NCI-H2107 (cell line): Measurements from ENCODE around the gene EPO.
A peak's percentile ranks its signal among the peaks of the same experiment; 100 is the strongest.
"Not testable (repeated sequence)": the region's sequence is repeated elsewhere in the genome, so short reads cannot be mapped to it uniquely, and the experiment has no call there.

Source experiments
- DNase-seq: peaks from one replicate; lab custom pipeline; 2025; lab: John Stamatoyannopoulos, UW

Gene EPO

GRCh38 chr7:100682991-100683658 lies 37.1 kb upstream of the EPO start:
- DNase-seq, result no peak

GRCh38 chr7:100683659-100684533 lies 36.4 kb upstream of the EPO start:
- no peak for DNase-seq

- DNase-seq, result no peak
Measured at GRCh38 chr7:100684534-100685042, 35.7 kb upstream of the EPO start.

GRCh38 chr7:100685049-100685605 lies 35.1 kb upstream of the EPO start:
- DNase-seq, result no peak

- no peak for DNase-seq
Measured at GRCh38 chr7:100685631-100686145, 34.6 kb upstream of the EPO start.

GRCh38 chr7:100686201-100686821 lies 34.0 kb upstream of the EPO start:
- no peak for DNase-seq

GRCh38 chr7:100686822-100687211 lies 33.5 kb upstream of the EPO start:
- DNase-seq, result no peak

- no peak for DNase-seq
Measured at GRCh38 chr7:100687261-100687660, 33.0 kb upstream of the EPO start.

- DNase-seq, result no peak
Measured at GRCh38 chr7:100687751-100688300, 32.4 kb upstream of the EPO start.

- no peak for DNase-seq
Measured at GRCh38 chr7:100688326-100688860, 31.9 kb upstream of the EPO start.

- no peak for DNase-seq
Measured at GRCh38 chr7:100689230-100690135, 30.8 kb upstream of the EPO start.

GRCh38 chr7:100691676-100692577 lies 28.3 kb upstream of the EPO start:
- peak; percentile 52 for DNase-seq

GRCh38 chr7:100692578-100692961 lies 27.7 kb upstream of the EPO start:
- no peak for DNase-seq

GRCh38 chr7:100693312-100694097 lies 26.8 kb upstream of the EPO start:
- DNase-seq, result no peak

- DNase-seq, result peak; percentile 24
Measured at GRCh38 chr7:100694098-100694745, 26.0 kb upstream of the EPO start, which contains the start of gene GIGYF1. Gene GIGYF1 (minus strand): TSS chr7:100694250. CDS start chr7:100688238, 6,012 bp downstream.

- no peak for DNase-seq
Measured at GRCh38 chr7:100696123-100696521, 24.1 kb upstream of the EPO start.

GRCh38 chr7:100699018-100699417 lies 21.2 kb upstream of the EPO start:
- DNase-seq, result no peak

- not testable (repeated sequence) for DNase-seq
Measured at GRCh38 chr7:100701089-100701488, 19.2 kb upstream of the EPO start.
